Upper lobe of left lung (tissue), 4 donors: ENCODE data around the gene SPNS3.

Experiments
- EP300 ChIP-seq, 4 donors: sonication (generic); formaldehyde crosslinking; IDR thresholded peaks; one replicate each; pipeline ENCODE4 v1.5.1; 2017; ENCODE audit warnings: antibody characterized with exemption in 4 of 4, control low read depth in 2 of 4
- TF ChIP-seq, protein P1 (sequence below), 6 experiments: fragments of 450-650 bp in 4 of 6; fragments of 200-600 bp in 2 of 6; sonication (generic) in 2 of 6; IDR thresholded peaks; one replicate each; pipeline ENCODE4 v1.5.1; 2016 to 2019; ENCODE audit warnings: antibody characterized with exemption in 6 of 6

DNA sequence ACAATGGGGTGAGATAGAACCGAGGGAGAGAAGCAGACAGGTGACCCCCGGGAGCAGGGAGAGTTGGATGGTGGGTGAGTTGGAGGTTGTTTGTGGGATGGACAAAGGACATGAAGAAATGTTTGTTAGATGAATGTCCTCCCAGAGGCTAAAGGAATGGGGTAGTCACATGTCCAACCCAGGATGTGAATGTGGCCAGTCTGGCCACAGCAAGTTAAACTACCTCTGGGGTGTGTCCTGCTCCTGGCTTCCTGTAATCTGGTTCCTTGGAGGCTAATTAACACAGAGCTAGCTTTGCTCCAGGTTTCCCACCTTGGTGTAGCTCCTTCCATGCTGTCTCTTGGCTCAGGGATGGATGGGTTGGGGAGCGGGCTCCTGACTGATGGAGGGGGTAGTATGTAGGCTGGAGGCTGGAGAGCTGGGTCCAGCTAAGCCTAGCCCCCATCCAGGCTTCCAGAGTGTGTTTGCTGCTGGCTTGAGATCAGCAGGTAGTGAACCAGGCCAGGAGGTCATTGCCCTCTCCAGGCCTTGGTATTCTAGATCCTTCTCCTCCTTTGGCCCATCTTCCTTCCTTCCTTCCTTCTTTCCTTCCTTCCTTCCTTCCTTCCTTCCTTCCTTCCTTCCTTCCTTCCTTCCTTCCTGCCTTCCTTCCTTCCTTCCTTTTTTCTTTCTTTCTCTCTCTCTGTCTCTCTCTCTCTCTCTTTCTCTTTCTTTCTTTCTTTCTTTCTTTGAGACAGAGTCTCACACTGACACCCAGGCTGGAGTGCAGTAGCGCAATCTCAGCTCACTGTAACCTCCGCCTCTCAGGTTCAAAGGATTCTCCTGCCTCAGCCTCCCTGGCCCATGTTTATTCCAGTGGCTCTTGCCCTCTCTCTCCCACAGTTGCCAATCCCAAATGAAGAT lies 39.3 kb upstream of the SPNS3 start:
- TF ChIP-seq, protein P1, sequence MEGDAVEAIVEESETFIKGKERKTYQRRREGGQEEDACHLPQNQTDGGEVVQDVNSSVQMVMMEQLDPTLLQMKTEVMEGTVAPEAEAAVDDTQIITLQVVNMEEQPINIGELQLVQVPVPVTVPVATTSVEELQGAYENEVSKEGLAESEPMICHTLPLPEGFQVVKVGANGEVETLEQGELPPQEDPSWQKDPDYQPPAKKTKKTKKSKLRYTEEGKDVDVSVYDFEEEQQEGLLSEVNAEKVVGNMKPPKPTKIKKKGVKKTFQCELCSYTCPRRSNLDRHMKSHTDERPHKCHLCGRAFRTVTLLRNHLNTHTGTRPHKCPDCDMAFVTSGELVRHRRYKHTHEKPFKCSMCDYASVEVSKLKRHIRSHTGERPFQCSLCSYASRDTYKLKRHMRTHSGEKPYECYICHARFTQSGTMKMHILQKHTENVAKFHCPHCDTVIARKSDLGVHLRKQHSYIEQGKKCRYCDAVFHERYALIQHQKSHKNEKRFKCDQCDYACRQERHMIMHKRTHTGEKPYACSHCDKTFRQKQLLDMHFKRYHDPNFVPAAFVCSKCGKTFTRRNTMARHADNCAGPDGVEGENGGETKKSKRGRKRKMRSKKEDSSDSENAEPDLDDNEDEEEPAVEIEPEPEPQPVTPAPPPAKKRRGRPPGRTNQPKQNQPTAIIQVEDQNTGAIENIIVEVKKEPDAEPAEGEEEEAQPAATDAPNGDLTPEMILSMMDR (IDR thresholded peaks at IDR 0.05) = no peak
- no peak for TF ChIP-seq EP300 (IDR thresholded peaks at IDR 0.05)
